GM06990 (cell line): ENCODE data around the gene PAH.

Experiments
- DNase-seq: peaks from one replicate; pipeline ENCODE4 v3.0.0-alpha.2; 2011; ENCODE audit not compliant: insufficient read length; ENCODE audit errors: extremely low read depth
- H3K27me3 ChIP-seq: replicated peaks from 2 replicates; pipeline ENCODE4 v1.6.0; 2011; ENCODE audit warnings: low read length; ENCODE audit not compliant: control insufficient read depth, insufficient read depth
- H3K36me3 ChIP-seq: 2 replicates; pipeline ENCODE4 v1.5.1; 2011; ENCODE audit warnings: low read length; ENCODE audit not compliant: control insufficient read depth, insufficient read depth
- H3K4me3 ChIP-seq: replicated peaks from 2 replicates; pipeline ENCODE4 v1.5.1; 2011; ENCODE audit warnings: low read depth, mild to moderate bottlenecking, control low read depth, low read length
- TF ChIP-seq, protein P1 (sequence below): IDR thresholded peaks from 2 replicates; pipeline ENCODE4 v1.5.1; 2011; ENCODE audit warnings: low read length, control low read depth, mild to moderate bottlenecking, inconsistent platforms; ENCODE audit not compliant: insufficient read depth, poor library complexity, severe bottlenecking

PAH gene

DNA sequence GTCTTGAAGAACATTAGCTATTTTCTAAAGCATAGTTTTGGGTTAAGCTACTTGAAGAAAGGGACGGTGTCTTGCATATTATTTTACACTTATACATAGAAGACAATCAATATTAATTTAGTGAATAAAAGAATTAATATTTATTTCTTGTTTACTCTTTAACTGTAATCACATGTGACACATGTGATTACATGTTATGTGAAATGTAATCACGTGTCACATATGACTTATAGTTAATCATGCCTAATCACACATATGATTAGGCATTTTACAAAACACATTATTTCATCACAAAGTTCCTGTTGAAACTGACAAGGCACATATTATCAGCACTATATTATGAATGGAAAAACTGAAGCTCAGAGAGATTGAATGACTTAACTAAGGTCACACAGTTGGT, 4.8 kb downstream of the PAH start:
- TF ChIP-seq, protein P1, sequence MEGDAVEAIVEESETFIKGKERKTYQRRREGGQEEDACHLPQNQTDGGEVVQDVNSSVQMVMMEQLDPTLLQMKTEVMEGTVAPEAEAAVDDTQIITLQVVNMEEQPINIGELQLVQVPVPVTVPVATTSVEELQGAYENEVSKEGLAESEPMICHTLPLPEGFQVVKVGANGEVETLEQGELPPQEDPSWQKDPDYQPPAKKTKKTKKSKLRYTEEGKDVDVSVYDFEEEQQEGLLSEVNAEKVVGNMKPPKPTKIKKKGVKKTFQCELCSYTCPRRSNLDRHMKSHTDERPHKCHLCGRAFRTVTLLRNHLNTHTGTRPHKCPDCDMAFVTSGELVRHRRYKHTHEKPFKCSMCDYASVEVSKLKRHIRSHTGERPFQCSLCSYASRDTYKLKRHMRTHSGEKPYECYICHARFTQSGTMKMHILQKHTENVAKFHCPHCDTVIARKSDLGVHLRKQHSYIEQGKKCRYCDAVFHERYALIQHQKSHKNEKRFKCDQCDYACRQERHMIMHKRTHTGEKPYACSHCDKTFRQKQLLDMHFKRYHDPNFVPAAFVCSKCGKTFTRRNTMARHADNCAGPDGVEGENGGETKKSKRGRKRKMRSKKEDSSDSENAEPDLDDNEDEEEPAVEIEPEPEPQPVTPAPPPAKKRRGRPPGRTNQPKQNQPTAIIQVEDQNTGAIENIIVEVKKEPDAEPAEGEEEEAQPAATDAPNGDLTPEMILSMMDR: no peak
- no peaks in the 10 kb centered on the region for H3K36me3 ChIP-seq
- no peaks in the 10 kb centered on the region for H3K27me3 ChIP-seq
- DNase-seq: no peak
- H3K4me3 ChIP-seq: no peak overlapping the region

DNA sequence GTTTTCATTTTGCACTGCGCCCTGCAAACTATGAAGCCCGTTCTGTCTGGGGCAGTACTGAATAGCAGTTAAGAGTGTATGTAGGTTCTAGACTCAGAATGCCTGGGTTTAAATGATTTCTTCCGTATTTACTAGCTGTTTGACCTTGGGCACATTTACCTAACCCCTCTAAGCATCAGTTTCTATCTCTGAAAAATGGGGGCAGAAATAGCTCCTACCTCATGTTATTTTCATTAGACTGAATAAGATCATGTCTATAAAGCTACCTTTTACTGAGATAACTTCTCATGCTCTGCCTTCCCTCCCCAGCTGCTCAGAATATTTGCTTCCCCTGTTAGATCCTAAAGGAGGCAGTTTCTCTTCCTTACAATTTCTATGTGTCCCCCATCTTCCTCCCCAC, 5.7 kb downstream of the PAH start:
- Histone ChIP-seq H3K36me3 (no peaks in the 10 kb centered on the region), H3K27me3 (no peaks in the 10 kb centered on the region), H3K4me3 (no peak overlapping the region)
- no peak for DNase-seq
- TF ChIP-seq, protein P1: no peak

DNA sequence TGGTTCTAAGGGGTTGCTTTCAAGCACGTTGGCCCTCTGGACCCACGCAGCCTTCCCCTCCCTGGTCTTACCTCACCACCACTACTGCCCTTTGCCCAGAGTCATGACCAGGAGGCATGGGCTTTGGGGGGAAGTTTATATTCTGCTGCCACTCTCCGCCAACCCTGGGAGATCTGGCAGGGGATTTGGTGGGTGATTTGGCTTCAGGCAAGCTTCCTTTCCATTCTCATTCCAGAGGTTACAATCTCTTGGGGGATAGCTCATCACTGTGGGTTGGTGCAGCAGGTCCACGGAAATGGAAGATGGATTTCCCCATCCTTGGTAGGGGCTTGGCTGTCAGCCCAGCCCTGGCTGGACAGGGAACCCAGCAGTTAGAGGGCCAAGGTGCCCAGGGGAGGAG, 6.3 kb downstream of the PAH start:
- TF ChIP-seq, protein P1: no peak
- no peak for DNase-seq
- Histone ChIP-seq H3K36me3 (no peaks in the 10 kb centered on the region), H3K4me3 (no peak overlapping the region), H3K27me3 (no peaks in the 10 kb centered on the region)

DNA sequence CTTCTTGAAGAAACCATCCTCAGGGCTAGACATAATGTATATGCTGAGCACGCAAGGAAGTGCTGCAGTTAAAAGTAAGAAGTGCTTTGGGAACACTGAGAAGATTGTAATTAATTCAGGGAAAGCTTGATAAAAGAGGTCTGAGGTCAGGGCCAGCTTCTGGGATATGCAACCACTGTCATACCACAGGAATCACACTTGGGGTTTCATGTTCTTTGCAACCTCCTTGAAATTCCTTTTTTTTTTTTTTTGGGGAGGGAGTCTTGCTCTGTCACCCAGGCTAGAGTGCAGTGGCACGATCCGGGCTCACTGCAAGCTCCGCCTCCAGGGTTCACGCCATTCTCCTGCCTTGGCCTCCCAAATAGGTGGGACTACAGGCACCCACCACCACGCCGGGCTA, 6.9 kb downstream of the PAH start:
- Histone ChIP-seq H3K27me3 (no peaks in the 10 kb centered on the region), H3K36me3 (no peaks in the 10 kb centered on the region), H3K4me3 (no peak overlapping the region)
- TF ChIP-seq, protein P1: no peak
- DNase-seq: no peak

DNA sequence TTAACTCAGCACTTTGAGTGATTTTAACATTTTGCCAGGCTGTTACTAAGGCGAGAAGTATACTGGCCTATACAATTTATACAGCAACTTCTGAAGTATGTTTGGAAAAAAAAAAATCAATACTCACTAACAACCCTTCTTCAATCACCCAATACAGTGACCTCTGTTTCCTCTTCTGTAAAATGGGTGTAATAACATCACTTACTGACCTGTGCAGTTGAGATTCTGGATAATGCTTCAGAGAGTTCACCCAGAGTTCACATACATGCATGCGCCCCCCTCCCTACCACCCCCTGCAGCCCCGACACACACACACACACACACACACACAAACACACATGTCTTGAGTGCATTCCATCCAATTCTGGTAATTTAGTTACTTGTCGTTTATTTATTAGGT, 9.1 kb downstream of the PAH start:
- Histone ChIP-seq H3K4me3 (no peak overlapping the region), H3K27me3 (no peaks in the 10 kb centered on the region), H3K36me3 (no peaks in the 10 kb centered on the region)
- TF ChIP-seq, protein P1: no peak
- DNase-seq: no peak

DNA sequence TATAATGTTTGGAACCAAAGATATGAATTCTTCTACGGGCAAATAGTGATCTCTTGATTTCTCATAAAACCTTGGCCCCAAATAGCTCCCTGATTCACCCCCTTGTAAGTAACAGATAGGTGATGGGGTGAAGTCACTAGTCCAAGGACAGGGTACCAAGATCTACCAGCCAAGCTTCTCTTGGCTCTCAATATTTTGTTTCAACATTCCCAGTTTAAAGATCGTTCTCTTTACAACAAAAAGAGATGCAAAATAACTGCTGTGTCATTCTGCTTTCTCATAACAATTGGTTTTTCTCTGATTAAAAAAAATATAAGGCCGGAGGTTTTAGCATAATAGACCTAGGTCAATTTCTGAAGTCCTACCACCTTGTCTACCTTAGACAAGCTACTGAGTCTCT, 11.8 kb downstream of the PAH start:
- no peaks in the 10 kb centered on the region for H3K27me3 ChIP-seq
- TF ChIP-seq, protein P1: no peak
- H3K4me3 ChIP-seq: no peak overlapping the region
- H3K36me3 ChIP-seq: no peaks in the 10 kb centered on the region
- no peak for DNase-seq
